GM19099 (cell line): ENCODE data around the gene GPR162.

Source experiments
- POLR2A ChIP-seq: IDR thresholded peaks from 3 replicates; pipeline ENCODE4 v1.6.1; 2011; ENCODE audit warnings: low read depth; ENCODE audit not compliant: insufficient read length; ENCODE audit errors: extremely low read depth

GPR162 gene

DNA sequence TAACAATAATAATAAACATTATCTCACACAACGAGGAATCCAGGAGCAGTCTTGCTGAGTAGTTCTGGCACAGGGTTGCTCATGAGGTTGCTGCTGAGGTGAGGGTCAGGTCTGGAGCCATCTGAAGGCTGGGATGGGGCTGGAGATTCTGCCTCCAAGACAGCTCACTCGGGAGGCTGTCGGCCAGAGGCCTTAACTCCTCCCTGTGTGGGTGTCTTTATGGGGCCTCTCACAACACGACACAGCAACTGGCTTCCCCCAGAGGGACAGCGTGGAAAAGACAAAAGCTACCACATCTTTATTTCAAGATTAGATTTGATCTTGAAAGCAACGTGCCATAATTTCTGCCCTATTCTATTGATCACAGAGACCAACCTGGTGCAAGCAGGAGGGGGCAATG is 39.5 kb upstream of the GPR162 start:
- no peak for TF ChIP-seq POLR2A

GRCh38 chr12:6782850-6783566 is 38.6 kb upstream of the GPR162 start:
- TF ChIP-seq POLR2A: no peak

DNA sequence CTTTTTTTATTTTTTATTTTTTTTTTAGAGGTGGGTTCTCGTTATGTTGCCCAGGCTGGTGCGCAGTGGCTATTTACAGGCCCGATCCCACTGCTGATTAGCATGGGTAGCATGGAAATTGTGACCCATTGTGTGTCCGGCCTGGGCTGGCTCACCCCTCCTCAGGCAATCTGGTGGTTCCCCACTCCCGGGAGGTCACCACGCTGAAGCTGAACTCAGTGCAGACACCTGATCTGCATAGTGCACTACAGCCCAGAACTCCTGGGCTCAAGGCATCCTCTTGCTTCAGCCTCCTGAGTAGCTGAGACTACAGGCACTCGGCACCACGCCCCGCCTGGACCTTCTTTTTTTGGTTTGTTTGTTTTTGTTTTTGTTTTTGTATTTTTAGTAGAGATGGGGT is 37.8 kb upstream of the GPR162 start:
- no peak for TF ChIP-seq POLR2A

GRCh38 chr12:6784296-6784695 is 37.3 kb upstream of the GPR162 start:
- no peak for TF ChIP-seq POLR2A

DNA sequence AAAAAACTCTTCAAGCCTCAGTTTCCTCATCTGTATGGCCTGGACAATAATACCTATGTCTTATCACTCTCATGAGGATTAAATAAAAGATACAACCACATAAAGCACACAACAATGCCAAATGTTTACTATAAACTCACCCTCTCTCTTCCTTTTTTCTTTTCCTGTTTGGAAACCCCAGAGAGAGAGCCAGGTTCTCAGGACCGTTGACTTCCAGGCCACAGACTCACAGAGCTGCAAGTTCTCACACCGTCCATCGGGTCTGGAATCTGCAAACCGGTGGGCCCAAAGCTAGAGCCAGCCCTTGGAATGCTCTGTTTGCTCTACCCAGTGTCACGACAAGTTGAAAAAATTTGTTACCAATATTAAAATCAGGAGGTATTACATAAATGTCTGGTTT is 36.9 kb upstream of the GPR162 start:
- TF ChIP-seq POLR2A: no peak

- TF ChIP-seq POLR2A: no peak
Measured at GRCh38 chr12:6786416-6787094, 35.1 kb upstream of the GPR162 start.

DNA sequence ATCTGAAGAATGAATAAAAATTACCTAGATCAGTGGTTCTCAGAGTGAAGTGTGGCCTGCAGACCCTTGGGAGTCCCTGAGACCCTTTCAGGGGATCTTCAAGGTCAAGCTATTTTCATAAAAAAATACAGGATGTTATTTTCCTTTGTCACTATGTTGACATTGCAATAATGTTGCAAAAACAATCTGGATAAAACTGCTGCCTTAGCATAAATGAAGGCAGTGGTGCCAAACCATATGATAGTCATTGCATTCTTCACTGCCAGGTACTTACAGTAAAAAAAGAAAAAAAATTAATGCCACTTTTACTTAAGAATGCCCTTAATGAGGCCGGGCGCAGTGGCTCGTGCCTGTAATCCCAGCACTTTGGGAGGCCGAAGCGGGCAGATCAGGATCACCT is 34.3 kb upstream of the GPR162 start:
- TF ChIP-seq POLR2A: no peak

- no peak for TF ChIP-seq POLR2A
Measured at GRCh38 chr12:6788972-6789924, 32.4 kb upstream of the GPR162 start, which contains the start of gene CD4. Gene CD4, plus strand, starts transcription at chr12:6789528. Its CDS starts 10,611 bp downstream, at chr12:6800139.

DNA sequence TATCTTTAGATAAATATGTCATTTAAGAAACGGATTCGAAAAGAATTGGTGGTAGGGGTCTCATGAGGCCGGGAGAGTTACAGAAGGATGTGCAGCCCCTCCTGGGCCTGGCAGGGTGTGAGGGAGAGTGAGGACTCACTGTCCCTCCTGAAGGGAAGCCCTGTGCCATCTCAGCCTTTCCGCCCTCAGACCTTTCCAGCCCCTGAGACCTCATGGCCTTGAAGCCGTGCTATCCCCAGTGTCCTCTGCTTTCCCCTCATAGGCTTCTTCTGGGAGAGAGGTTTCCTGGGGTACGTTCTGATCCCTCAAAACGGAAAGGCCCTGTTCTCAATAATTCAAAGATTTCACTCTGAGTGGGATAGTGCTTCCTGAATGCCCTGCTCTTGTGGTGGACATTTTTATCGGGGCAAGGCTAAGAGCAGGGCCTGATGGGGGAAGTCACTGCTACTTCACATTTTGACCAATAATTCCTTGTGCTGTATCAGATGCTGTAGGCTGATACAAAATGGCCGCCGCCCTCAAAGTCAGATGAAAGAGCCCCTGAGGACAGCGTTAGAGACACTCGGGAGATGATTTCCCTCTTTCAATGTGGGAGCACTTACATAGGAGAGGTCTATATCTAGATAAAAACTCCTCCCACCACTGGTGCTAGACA is 31.0 kb upstream of the GPR162 start:
- TF ChIP-seq POLR2A: no peak

- TF ChIP-seq POLR2A: peak; percentile 7
Measured at GRCh38 chr12:6791931-6792520, 29.6 kb upstream of the GPR162 start.

- TF ChIP-seq POLR2A: no peak
Measured at GRCh38 chr12:6792522-6793201, 29.0 kb upstream of the GPR162 start.

DNA sequence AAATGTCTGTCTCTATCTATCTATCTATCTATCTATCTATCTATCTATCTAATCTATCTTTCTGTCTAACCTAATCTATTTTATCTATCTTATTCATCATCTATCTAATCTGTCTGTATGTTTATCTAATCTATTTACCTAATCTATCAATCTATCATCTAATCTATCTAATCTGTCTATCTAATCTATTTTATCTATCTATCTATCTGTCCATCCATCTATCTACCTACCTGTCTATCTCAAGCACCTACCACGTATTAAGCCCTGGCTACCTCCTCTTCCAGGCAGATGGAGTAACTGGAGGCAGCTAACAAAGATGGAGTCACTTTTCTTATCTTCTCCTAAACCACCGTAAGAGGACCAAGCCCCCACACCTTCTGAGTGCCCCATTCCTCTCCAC is 26.5 kb upstream of the GPR162 start:
- TF ChIP-seq POLR2A: no peak

- no peak for TF ChIP-seq POLR2A
Measured at GRCh38 chr12:6796576-6796975, 25.0 kb upstream of the GPR162 start.

DNA sequence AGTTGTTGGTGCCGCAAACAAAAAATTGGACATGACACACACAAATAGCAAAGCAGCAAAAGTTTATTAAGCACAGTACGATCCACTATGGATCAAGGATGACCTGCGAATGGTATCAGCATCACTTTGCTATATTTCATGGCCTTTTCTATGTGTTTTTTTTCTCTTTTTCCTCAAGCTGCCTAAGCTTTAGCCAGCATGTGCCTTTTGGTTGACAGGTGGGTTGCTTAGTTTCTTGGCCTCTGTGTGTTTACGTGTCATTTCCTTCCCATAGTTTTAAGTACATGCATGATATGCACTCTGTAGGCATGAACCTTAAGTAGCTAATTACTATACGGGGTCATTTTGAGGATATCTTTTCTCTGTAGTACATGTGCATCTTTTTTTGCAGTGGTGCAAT is 22.5 kb upstream of the GPR162 start:
- no peak for TF ChIP-seq POLR2A

GRCh38 chr12:6807170-6807569 is 14.5 kb upstream of the GPR162 start:
- TF ChIP-seq POLR2A: no peak

- no peak for TF ChIP-seq POLR2A
Measured at GRCh38 chr12:6809056-6809455, 12.6 kb upstream of the GPR162 start.
